MM.1S (cell line): ENCODE data around the gene P3H2.

ENCODE experiments used
- DNase-seq: peaks from one replicate; pipeline ENCODE4 v3.0.0-alpha.2; 2015
- H2AFZ ChIP-seq: fragments of 300-600 bp; sonication (generic); 2 replicates; pipeline ENCODE4 v1.6.0; 2016; ENCODE audit warnings: antibody characterized with exemption, low read length
- H3F3A ChIP-seq: fragments of 300-600 bp; sonication (generic); 2 replicates; pipeline ENCODE4 v1.6.1; 2016; ENCODE audit warnings: mild to moderate bottlenecking, antibody characterized with exemption, low read length, moderate library complexity, mixed read lengths; ENCODE audit not compliant: insufficient read depth
- H3K27ac ChIP-seq: fragments of 300-600 bp; sonication (generic); 2 replicates; pipeline ENCODE4 v1.5.1; 2016; ENCODE audit warnings: mild to moderate bottlenecking, low read length
- H3K27me3 ChIP-seq: fragments of 300-600 bp; sonication (generic); replicated peaks from 2 replicates; pipeline ENCODE4 v1.6.0; 2016; ENCODE audit warnings: low read length; ENCODE audit not compliant: insufficient read depth
- H3K36me3 ChIP-seq: fragments of 300-600 bp; sonication (generic); replicated peaks from 2 replicates; pipeline ENCODE4 v1.6.1; 2016; ENCODE audit warnings: mild to moderate bottlenecking, low read length, mixed read lengths; ENCODE audit not compliant: insufficient read depth
- H3K4me1 ChIP-seq: fragments of 300-600 bp; sonication (generic); 2 replicates; pipeline ENCODE4 v1.6.1; 2016; ENCODE audit warnings: low read length, mixed read lengths
- H3K4me2 ChIP-seq: fragments of 300-600 bp; sonication (generic); 2 replicates; pipeline ENCODE4 v1.6.0; 2016; ENCODE audit warnings: low read depth, low read length
- H3K4me3 ChIP-seq: fragments of 300-600 bp; sonication (generic); 2 replicates; pipeline ENCODE4 v1.5.1; 2016; ENCODE audit warnings: low read length, mixed read lengths
- H3K79me2 ChIP-seq: fragments of 300-600 bp; sonication (generic); 2 replicates; pipeline ENCODE4 v1.6.1; 2016; ENCODE audit warnings: mixed run types, low read length, mixed read lengths
- H3K9ac ChIP-seq: fragments of 300-600 bp; sonication (generic); 2 replicates; pipeline ENCODE4 v1.6.1; 2016; ENCODE audit warnings: low read length, mixed read lengths
- H3K9me2 ChIP-seq: fragments of 300-600 bp; sonication (generic); replicated peaks from 2 replicates; pipeline ENCODE4 v1.6.1; 2016; ENCODE audit warnings: mild to moderate bottlenecking, low read length, mixed read lengths; ENCODE audit not compliant: insufficient read depth
- H3K9me3 ChIP-seq: fragments of 300-600 bp; sonication (generic); replicated peaks from 2 replicates; pipeline ENCODE4 v1.6.1; 2016; ENCODE audit warnings: mild to moderate bottlenecking, low read length, mixed read lengths; ENCODE audit not compliant: insufficient read depth
- H4K20me1 ChIP-seq: fragments of 300-600 bp; sonication (generic); 2 replicates; pipeline ENCODE4 v1.6.1; 2016; ENCODE audit warnings: mild to moderate bottlenecking, low read length, moderate library complexity, mixed read lengths; ENCODE audit not compliant: insufficient read depth
- EZH2 ChIP-seq: fragments of 300-600 bp; sonication (generic); optimal IDR thresholded peaks from 2 replicates; pipeline ENCODE3; 2017; ENCODE audit warnings: low read depth, mild to moderate bottlenecking, antibody characterized with exemption, low read length, mixed read lengths
- EZH2phosphoT487 ChIP-seq: fragments of 300-600 bp; sonication (generic); IDR thresholded peaks from 2 replicates; pipeline ENCODE4 v1.6.1; 2018; ENCODE audit warnings: antibody characterized with exemption, low read length
- TF ChIP-seq, protein P1 (sequence below): fragments of 300-600 bp; sonication (generic); IDR thresholded peaks from 2 replicates; pipeline ENCODE4 v1.5.1; 2016; ENCODE audit warnings: antibody characterized with exemption, low read length, mixed read lengths

The P3H2 gene

GRCh38 chr3:189975391-189975990, 145.2 kb downstream of the P3H2 start:
- no peaks in the 10 kb centered on the region for H3K9me3 ChIP-seq
- DNase-seq = no peak
- no peaks in the 10 kb centered on the region for H3K9me2 ChIP-seq
- H3F3A ChIP-seq = no peaks in the 10 kb centered on the region
- no peaks in the 10 kb centered on the region for H4K20me1 ChIP-seq
- no peak overlapping the region for H3K4me3 ChIP-seq
- no peaks in the 10 kb centered on the region for H3K27me3 ChIP-seq
- no peak for TF ChIP-seq EZH2
- TF ChIP-seq, protein P1, sequence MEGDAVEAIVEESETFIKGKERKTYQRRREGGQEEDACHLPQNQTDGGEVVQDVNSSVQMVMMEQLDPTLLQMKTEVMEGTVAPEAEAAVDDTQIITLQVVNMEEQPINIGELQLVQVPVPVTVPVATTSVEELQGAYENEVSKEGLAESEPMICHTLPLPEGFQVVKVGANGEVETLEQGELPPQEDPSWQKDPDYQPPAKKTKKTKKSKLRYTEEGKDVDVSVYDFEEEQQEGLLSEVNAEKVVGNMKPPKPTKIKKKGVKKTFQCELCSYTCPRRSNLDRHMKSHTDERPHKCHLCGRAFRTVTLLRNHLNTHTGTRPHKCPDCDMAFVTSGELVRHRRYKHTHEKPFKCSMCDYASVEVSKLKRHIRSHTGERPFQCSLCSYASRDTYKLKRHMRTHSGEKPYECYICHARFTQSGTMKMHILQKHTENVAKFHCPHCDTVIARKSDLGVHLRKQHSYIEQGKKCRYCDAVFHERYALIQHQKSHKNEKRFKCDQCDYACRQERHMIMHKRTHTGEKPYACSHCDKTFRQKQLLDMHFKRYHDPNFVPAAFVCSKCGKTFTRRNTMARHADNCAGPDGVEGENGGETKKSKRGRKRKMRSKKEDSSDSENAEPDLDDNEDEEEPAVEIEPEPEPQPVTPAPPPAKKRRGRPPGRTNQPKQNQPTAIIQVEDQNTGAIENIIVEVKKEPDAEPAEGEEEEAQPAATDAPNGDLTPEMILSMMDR = no peak
- no peak for TF ChIP-seq EZH2phosphoT487
- no peaks in the 10 kb centered on the region for H3K4me1 ChIP-seq
- no peak overlapping the region for H3K27ac ChIP-seq
- H3K4me2 ChIP-seq = no peak overlapping the region
- no peaks in the 10 kb centered on the region for H3K79me2 ChIP-seq
- H3K36me3 ChIP-seq = no peaks in the 10 kb centered on the region
- no peak overlapping the region for H2AFZ ChIP-seq
- H3K9ac ChIP-seq = no peak overlapping the region

DNA sequence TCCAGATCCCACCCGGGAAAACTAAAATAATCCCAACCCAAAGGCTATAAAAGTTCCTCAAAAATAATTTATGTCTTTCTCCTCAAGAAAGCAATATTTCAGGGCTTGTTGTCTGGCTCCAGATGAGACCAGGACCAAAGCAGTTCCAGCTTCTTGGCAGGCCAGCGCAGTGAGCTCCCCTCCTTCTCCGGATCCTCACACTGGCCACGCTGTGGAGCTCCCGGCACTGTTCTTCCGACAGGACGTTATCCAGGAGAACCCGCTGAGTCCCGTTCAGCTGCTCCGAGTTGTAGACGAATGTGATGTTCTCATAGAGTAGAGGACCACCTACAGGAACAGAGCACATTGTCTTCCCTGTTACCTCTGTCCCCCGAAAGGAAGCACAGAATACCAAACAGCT, 146.3 kb downstream of the P3H2 start:
- TF ChIP-seq EZH2phosphoT487 (no peak), EZH2 (no peak)
- TF ChIP-seq, protein P1 = no peak
- Histone ChIP-seq H3K9me2 (no peaks in the 10 kb centered on the region), H3K9me3 (no peaks in the 10 kb centered on the region), H3K27me3 (no peaks in the 10 kb centered on the region), H3K36me3 (no peaks in the 10 kb centered on the region), H3K27ac (no peak overlapping the region), H3K4me2 (no peak overlapping the region), H3K4me3 (no peak overlapping the region), H3K9ac (no peak overlapping the region), H4K20me1 (no peaks in the 10 kb centered on the region), H2AFZ (no peak overlapping the region), H3F3A (no peaks in the 10 kb centered on the region), H3K79me2 (no peaks in the 10 kb centered on the region), H3K4me1 (no peaks in the 10 kb centered on the region)
- DNase-seq = no peak

DNA sequence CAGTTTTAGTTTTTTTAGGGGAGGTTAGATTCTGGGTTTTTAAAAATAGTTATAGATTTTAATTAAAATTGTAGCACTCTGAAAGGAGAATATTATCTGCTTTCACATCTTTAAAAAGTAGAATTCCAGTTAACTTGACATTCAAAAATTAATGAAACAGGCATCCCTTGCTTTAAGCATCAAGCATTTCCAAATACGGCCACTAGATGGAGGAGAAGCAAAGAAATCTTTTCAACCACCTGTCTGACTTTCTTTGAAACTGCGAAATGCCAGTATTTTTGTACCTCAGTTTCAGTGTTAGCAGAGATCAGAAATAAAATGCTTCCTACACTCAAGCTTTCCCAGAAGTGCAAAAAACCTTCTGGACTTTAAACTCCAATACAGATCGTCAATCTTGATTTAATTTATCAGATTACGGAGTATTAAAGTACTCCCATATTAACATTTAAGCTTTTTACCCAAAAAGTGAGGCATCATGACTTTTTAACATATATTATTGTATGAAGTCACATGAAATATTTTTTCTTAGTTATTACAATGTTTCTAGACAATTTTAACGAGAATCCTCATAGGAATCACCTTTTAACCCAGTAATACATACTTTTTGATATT, 153.3 kb downstream of the P3H2 start:
- H3K4me3 ChIP-seq = no peak overlapping the region
- DNase-seq = peak; percentile 82
- H3K4me2 ChIP-seq = peak overlapping the region; percentile 13; the same call in 1 of the 2 replicates
- no peaks in the 10 kb centered on the region for H3K27me3 ChIP-seq
- peaks cover 9% of the 10 kb centered on the region; the same call in 1 of the 2 replicates for H3K4me1 ChIP-seq
- no peak overlapping the region for H3K27ac ChIP-seq
- no peak overlapping the region for H2AFZ ChIP-seq
- no peak for TF ChIP-seq EZH2
- TF ChIP-seq, protein P1 = peak; percentile 93
- no peaks in the 10 kb centered on the region for H3F3A ChIP-seq
- H3K36me3 ChIP-seq = no peaks in the 10 kb centered on the region
- H4K20me1 ChIP-seq = no peaks in the 10 kb centered on the region
- H3K9me2 ChIP-seq = no peaks in the 10 kb centered on the region
- no peaks in the 10 kb centered on the region for H3K9me3 ChIP-seq
- H3K9ac ChIP-seq = no peak overlapping the region
- no peaks in the 10 kb centered on the region for H3K79me2 ChIP-seq
